Measurements from ENCODE around the gene BRCA2.
A peak's percentile ranks its signal among the peaks of the same experiment; 100 is the strongest.
"Not testable (repeated sequence)": the region's sequence is repeated elsewhere in the genome, so short reads cannot be mapped to it uniquely, and the experiment has no call there.

The BRCA2 gene

GRCh38 chr13:32310134-32310706 lies 5.1 kb upstream of the BRCA2 start:
- DNase-seq, result peak in 1 of 2 donors; percentile 5

- no peak for DNase-seq
Measured at GRCh38 chr13:32311188-32311897, 4.0 kb upstream of the BRCA2 start.

- no peak for DNase-seq
Measured at GRCh38 chr13:32314271-32315237, 754 bp upstream of the BRCA2 start.

GRCh38 chr13:32316028-32316339 lies 676 bp downstream of the BRCA2 start:
- no peak for DNase-seq

- DNase-seq, result no peak
Measured at GRCh38 chr13:32316501-32316900, 1.2 kb downstream of the BRCA2 start.

GRCh38 chr13:32317716-32318465 lies 2.6 kb downstream of the BRCA2 start:
- no peak for DNase-seq

GRCh38 chr13:32320528-32320927 lies 5.2 kb downstream of the BRCA2 start:
- no peak for DNase-seq

GRCh38 chr13:32323912-32324311 lies 8.6 kb downstream of the BRCA2 start:
- DNase-seq, result no peak

GRCh38 chr13:32330441-32330840 lies 15.1 kb downstream of the BRCA2 start:
- no peak for DNase-seq

GRCh38 chr13:32334671-32335070 lies 19.4 kb downstream of the BRCA2 start:
- no peak for DNase-seq

- DNase-seq, result no peak
Measured at GRCh38 chr13:32340914-32341313, 25.6 kb downstream of the BRCA2 start.

GRCh38 chr13:32347651-32348050 lies 32.3 kb downstream of the BRCA2 start:
- DNase-seq, result no peak

- not testable (repeated sequence) for DNase-seq
Measured at GRCh38 chr13:32350839-32351441, 35.6 kb downstream of the BRCA2 start.

- DNase-seq, result no peak
Measured at GRCh38 chr13:32354040-32354439, 38.7 kb downstream of the BRCA2 start.

- not testable (repeated sequence) for DNase-seq
Measured at GRCh38 chr13:32355935-32356334, 40.6 kb downstream of the BRCA2 start.

- no peak for DNase-seq
Measured at GRCh38 chr13:32362574-32362973, 47.3 kb downstream of the BRCA2 start.

GRCh38 chr13:32370805-32371204 lies 55.5 kb downstream of the BRCA2 start:
- DNase-seq, result no peak

- no peak for DNase-seq
Measured at GRCh38 chr13:32376642-32377415, 61.5 kb downstream of the BRCA2 start.

GRCh38 chr13:32378012-32378411 lies 62.7 kb downstream of the BRCA2 start:
- no peak for DNase-seq

GRCh38 chr13:32381539-32381938 lies 66.2 kb downstream of the BRCA2 start:
- peak; percentile 1 to 35 for DNase-seq

GRCh38 chr13:32383836-32384618 lies 68.7 kb downstream of the BRCA2 start:
- no peak for DNase-seq

Data from hippocampal formation (tissue), 2 donors.